MCF 10A (cell line): ENCODE results near the gene HERPUD1. TPM values are rescaled to one million over a fixed set of nuclear protein-coding genes. Genes with fewer than 3 reads are reported as not detected.

Experiments
- BruUV-seq: library from RNA; stranded (reverse); fragments of 400-500 nt; replicated peaks from 2 replicates; lab custom pipeline; 2021; lab: Mats Ljungman, UMichigan
- CTCF ChIA-PET: fragments of 300-600 bp; sonication (Branson Sonifier 250); formaldehyde crosslinking; extraction: SDS; loops from one replicate; lab custom pipeline; 2021; ENCODE audit warnings: antibody characterized with exemption, inconsistent platforms; lab: Yijun Ruan, JAX
- POLR2A ChIA-PET: fragments of 300-600, 350-650 bp; sonication (Branson Sonifier 250); formaldehyde crosslinking; extraction: SDS; loops from one replicate; lab custom pipeline; 2020; ENCODE audit warnings: antibody characterized with exemption, inconsistent platforms; lab: Yijun Ruan, JAX
- DNase-seq: peaks from one replicate; pipeline ENCODE4 v3.0.0-alpha.2; 2018; ENCODE audit not compliant: unreplicated experiment
- H3K27ac Mint-ChIP-seq: one replicate; pipeline ENCODE4 v1.8.0; 2022; ENCODE audit warnings: mild to moderate bottlenecking, low read depth, mixed read lengths; ENCODE audit not compliant: unreplicated experiment
- H3K27me3 Mint-ChIP-seq: one replicate; pipeline ENCODE4 v1.8.0; 2022; ENCODE audit warnings: mixed read lengths; ENCODE audit not compliant: insufficient read depth, unreplicated experiment
- H3K36me3 Mint-ChIP-seq: one replicate; pipeline ENCODE4 v1.8.0; 2022; ENCODE audit warnings: mild to moderate bottlenecking, moderate library complexity, mixed read lengths; ENCODE audit not compliant: insufficient read depth, unreplicated experiment
- H3K4me1 Mint-ChIP-seq: one replicate; pipeline ENCODE4 v1.8.0; 2022; ENCODE audit warnings: mixed read lengths; ENCODE audit not compliant: insufficient read depth, unreplicated experiment
- H3K4me3 Mint-ChIP-seq: one replicate; pipeline ENCODE4 v1.8.0; 2022; ENCODE audit warnings: mild to moderate bottlenecking, moderate library complexity, mixed read lengths; ENCODE audit not compliant: unreplicated experiment
- H3K9me3 Mint-ChIP-seq: one replicate; pipeline ENCODE4 v1.8.0; 2022; ENCODE audit warnings: mixed read lengths; ENCODE audit not compliant: unreplicated experiment
- CTCF ChIP-seq: fragments of 200-600 bp; IDR thresholded peaks from one replicate; pipeline ENCODE4 v1.8.0; 2022; ENCODE audit warnings: antibody characterized with exemption, mild to moderate bottlenecking; ENCODE audit not compliant: unreplicated experiment
- intact Hi-C: fragments of 100-400 bp; cut with micrococcal nuclease; formaldehyde crosslinking; loops from 2 replicates; pipeline ENCODE4 v1.14.1; 2022
- total RNA-seq: library from RNA; stranded (reverse); gene quantifications from 2 replicates; pipeline ENCODE4 v1.2.3, GENCODE V29; 2022

The HERPUD1 gene
- total RNA-seq, 1 experiment from 2014 or later: 201 TPM

- peaks cover 15% of the 10 kb centered on the region for H3K4me1 Mint-ChIP-seq
- no TSS peak for BruUV-seq
- no peak for DNase-seq
- no peak overlapping the region for H3K27ac Mint-ChIP-seq
- H3K4me3 Mint-ChIP-seq: no peak overlapping the region
- no peaks in the 10 kb centered on the region for H3K9me3 Mint-ChIP-seq
- ChIA-PET CTCF (interaction anchor here (0.5 to 1.3 kb wide), 2 partner anchors 14 to 119 kb away, joined by 3 to 4 read pairs; partner anchors contain the start of gene SLC12A3), POLR2A (no interaction called here)
- no peak for TF ChIP-seq CTCF
- no peaks in the 10 kb centered on the region for H3K27me3 Mint-ChIP-seq
- intact Hi-C loops: no loop called here
- H3K36me3 Mint-ChIP-seq: peaks cover 6% of the 10 kb centered on the region
These were observed 51.3 kb downstream of the HERPUD1 start for GRCh38 chr16:56983211-56983751.

- ChIA-PET CTCF (interaction anchor here (0.7 to 1.3 kb wide), 2 partner anchors 15 to 165 kb away, joined by 3 to 4 read pairs; no protein-coding TSS in a partner anchor), POLR2A (interaction anchor here (1.2 to 4.0 kb wide), 3 partner anchors 15 to 52 kb away, joined by 3 to 23 read pairs (median 3); partner anchors contain the start of gene HERPUD1)
- H3K27ac Mint-ChIP-seq: peak overlapping the region; percentile 7
- H3K27me3 Mint-ChIP-seq: no peaks in the 10 kb centered on the region
- TF ChIP-seq CTCF: no peak
- no peaks in the 10 kb centered on the region for H3K9me3 Mint-ChIP-seq
- intact Hi-C loops: no loop called here
- peaks cover 6% of the 10 kb centered on the region for H3K36me3 Mint-ChIP-seq
- H3K4me1 Mint-ChIP-seq: peaks cover 24% of the 10 kb centered on the region
- DNase-seq: no peak
- no peak overlapping the region for H3K4me3 Mint-ChIP-seq
- no TSS peak for BruUV-seq
These were observed 52.7 kb downstream of the HERPUD1 start for GRCh38 chr16:56984639-56985038.

GRCh38 chr16:56985288-56985961, 53.5 kb downstream of the HERPUD1 start:
- DNase-seq: peak; percentile 90
- Mint-ChIP-seq H3K4me1 (peaks cover 30% of the 10 kb centered on the region), H3K9me3 (no peaks in the 10 kb centered on the region), H3K27me3 (no peaks in the 10 kb centered on the region), H3K4me3 (no peak overlapping the region), H3K27ac (peak overlapping the region; percentile 59), H3K36me3 (peaks cover 6% of the 10 kb centered on the region)
- TF ChIP-seq CTCF: no peak
- ChIA-PET POLR2A (interaction anchor here (0.7 to 4.0 kb wide), 7 partner anchors 14 to 501 kb away, joined by 3 to 23 read pairs (median 3); partner anchors contain the start of genes HERPUD1 and MT2A), CTCF (no interaction called here)
- BruUV-seq: no TSS peak
- intact Hi-C loops: no loop called here

- ChIA-PET POLR2A (interaction anchor here (0.7 to 4.0 kb wide), 5 partner anchors 47 to 501 kb away, joined by 3 to 23 read pairs (median 3); partner anchors contain the start of genes HERPUD1 and MT2A), CTCF (no interaction called here)
- peaks cover 6% of the 10 kb centered on the region for H3K36me3 Mint-ChIP-seq
- no TSS peak for BruUV-seq
- DNase-seq: no peak
- peaks cover 30% of the 10 kb centered on the region for H3K4me1 Mint-ChIP-seq
- H3K27me3 Mint-ChIP-seq: no peaks in the 10 kb centered on the region
- H3K27ac Mint-ChIP-seq: peak overlapping the region; percentile 59
- no peak overlapping the region for H3K4me3 Mint-ChIP-seq
- no peak for TF ChIP-seq CTCF
- intact Hi-C loops: no loop called here
- H3K9me3 Mint-ChIP-seq: no peaks in the 10 kb centered on the region
These were observed 54.0 kb downstream of the HERPUD1 start for GRCh38 chr16:56985962-56986360.
